Small intestine (tissue), 7 donors: Measurements from ENCODE around the gene SLC5A2. TPM values are rescaled to one million over a fixed set of nuclear protein-coding genes. Genes with fewer than 3 reads are reported as not detected.
"Not testable (repeated sequence)": the region's sequence is repeated elsewhere in the genome, so short reads cannot be mapped to it uniquely, and the experiment has no call there.

Source experiments
- DNase-seq, 2 donors: peaks; one replicate each; pipeline versions ENCODE4 v3.0.0 to v3.0.0-alpha.2; 2013
- FAIRE-seq: peaks from 2 replicates; lab custom pipeline; 2012; peaks lifted over from hg19 to GRCh38; lab: Jason Lieb, UNC
- H3K27ac ChIP-seq, 3 donors: one replicate each; pipeline ENCODE4 v1.5.1; 2013; ENCODE audit warnings: low read length in 2 of 3, mild to moderate bottlenecking in 2 of 3, control low read depth in 1 of 3, inconsistent platforms in 1 of 3, low read depth in 1 of 3, moderate library complexity in 1 of 3
- H3K27me3 ChIP-seq, 3 donors: one replicate each; pipeline ENCODE4 v1.6.1; 2013; ENCODE audit warnings: low read length in 3 of 3, inconsistent platforms in 1 of 3; ENCODE audit not compliant: control insufficient read depth in 3 of 3, insufficient read depth in 3 of 3
- H3K36me3 ChIP-seq, 3 donors: one replicate each; pipeline ENCODE4 v1.6.1; 2013; ENCODE audit warnings: low read length in 3 of 3, inconsistent platforms in 1 of 3, low read depth in 1 of 3, mild to moderate bottlenecking in 1 of 3, moderate library complexity in 1 of 3; ENCODE audit not compliant: control insufficient read depth in 3 of 3, insufficient read depth in 2 of 3
- H3K4me1 ChIP-seq, 3 donors: one replicate each; pipeline ENCODE4 v1.6.1; 2013; ENCODE audit warnings: low read length in 2 of 3, inconsistent platforms in 1 of 3, low read depth in 1 of 3, mild to moderate bottlenecking in 1 of 3, moderate library complexity in 1 of 3; ENCODE audit not compliant: control insufficient read depth in 3 of 3, insufficient read depth in 2 of 3
- H3K4me3 ChIP-seq, 3 donors: one replicate each; pipeline ENCODE4 v1.5.1; 2013; ENCODE audit warnings: low read length in 3 of 3, control low read depth in 1 of 3, inconsistent platforms in 1 of 3, low read depth in 1 of 3, mild to moderate bottlenecking in 1 of 3, moderate library complexity in 1 of 3
- H3K9me3 ChIP-seq, 2 donors: one replicate each; pipeline ENCODE4 v1.6.1; 2013; ENCODE audit warnings: low read depth in 1 of 2, low read length in 1 of 2; ENCODE audit not compliant: control insufficient read depth in 2 of 2, insufficient read depth in 1 of 2
- WGBS, 3 donors: extraction: QIAGEN DNeasy Blood & Tissue Kit; methylation state at CpG; one replicate each; pipeline ENCODE4 v1.1.7; 2013; 5-methylcytosine and 5-hydroxymethylcytosine counted together
- polyA plus RNA-seq, 4 donors: library from polyadenylated mRNA; stranded (reverse) in 3 of 4; unstranded in 1 of 4; fragments of 200-250 nt in 3 of 4; fragments of 120-200 nt in 1 of 4; gene quantifications; one replicate each; pipeline versions ENCODE4 v1.2.1 to v1.2.3, GENCODE V29; 2013
- donor health status: healthy with polysubstance abuse.
- donor health status: control.
- donor health status: control.
- donor health status: Bipolar disorder and iron deficiency.
- donor health status: healthy.

SLC5A2 gene
- polyA plus RNA-seq, 4 donors: 0.81 to 10.4 (median 1.6) TPM

- H3K27ac ChIP-seq: peak overlapping the region; percentile 93 to 98 (median 95)
- H3K27me3 ChIP-seq: no peaks in the 10 kb centered on the region
- H3K4me3 ChIP-seq: peak overlapping the region in 2 of 3 donors; percentile 51 to 60
- FAIRE-seq (no peak), DNase-seq (peak; percentile 89 to 92)
- 3 to 33% (median 12%) methylated on average over 50 to 68 of the region's 68 CpGs for whole genome bisulfite sequencing, 3 donors
- H3K36me3 ChIP-seq: peaks cover 0 to 12% (median 0%) of the 10 kb centered on the region in 3 donors
- H3K9me3 ChIP-seq: peaks cover 0 to 5% of the 10 kb centered on the region in 2 donors
- H3K4me1 ChIP-seq: peaks cover 0 to 37% (median 14%) of the 10 kb centered on the region in 3 donors
Observed at GRCh38 chr16:31476303-31477219, 6.4 kb upstream of the SLC5A2 start.

GRCh38 chr16:31477220-31478216 lies 5.4 kb upstream of the SLC5A2 start:
- FAIRE-seq (no peak), DNase-seq (peak; percentile 87 to 92)
- Histone ChIP-seq H3K27me3 (no peaks in the 10 kb centered on the region), H3K27ac (peak overlapping the region; percentile 93 to 98 (median 95)), H3K4me3 (peak overlapping the region in 2 of 3 donors; percentile 51 to 60), H3K36me3 (peaks cover 0 to 12% (median 0%) of the 10 kb centered on the region in 3 donors), H3K4me1 (peaks cover 0 to 36% (median 12%) of the 10 kb centered on the region in 3 donors), H3K9me3 (peaks cover 0 to 5% of the 10 kb centered on the region in 2 donors)
- 10 to 40% (median 18%) methylated on average over 57 to 67 of the region's 67 CpGs for WGBS, 3 donors

- 77 to 95% (median 80%) methylated on average over 3 of the region's 3 CpGs for WGBS, 3 donors
- no peak for FAIRE-seq
- no peaks in the 10 kb centered on the region for H3K9me3 ChIP-seq
- DNase-seq: no peak
- H3K4me1 ChIP-seq: peaks cover 0 to 35% (median 12%) of the 10 kb centered on the region in 3 donors
- no peak overlapping the region for H3K4me3 ChIP-seq
- no peak overlapping the region for H3K27ac ChIP-seq
- peaks cover 0 to 10% (median 0%) of the 10 kb centered on the region in 3 donors for H3K36me3 ChIP-seq
- no peaks in the 10 kb centered on the region for H3K27me3 ChIP-seq
Observed at GRCh38 chr16:31478956-31479355, 4.0 kb upstream of the SLC5A2 start.

DNA sequence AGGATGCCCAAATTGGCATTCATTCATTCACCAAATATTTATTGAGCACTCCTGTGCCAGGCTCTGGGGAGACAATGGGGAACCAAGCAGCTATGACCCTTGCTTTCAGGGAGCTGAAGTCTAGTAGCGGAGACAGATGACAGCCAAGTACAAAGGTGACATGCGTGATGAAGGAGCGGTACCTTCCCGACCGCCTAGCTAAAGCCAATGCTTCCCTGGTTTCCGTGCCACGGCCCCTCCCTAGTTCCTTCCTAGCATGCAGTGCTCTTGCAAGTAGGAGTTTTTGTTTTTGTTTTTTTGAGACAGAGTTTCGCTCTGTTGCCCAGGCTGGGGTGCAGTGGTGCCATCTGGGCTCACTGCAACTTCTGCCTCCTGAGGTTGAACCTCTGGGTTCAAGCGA lies 3.2 kb upstream of the SLC5A2 start:
- WGBS, 3 donors: 34 to 72% (median 46%) methylated on average over 9 of the region's 9 CpGs
- DNase-seq: peak; percentile 76 to 81
- H3K36me3 ChIP-seq: peaks cover 0 to 10% (median 0%) of the 10 kb centered on the region in 3 donors
- H3K27me3 ChIP-seq: no peaks in the 10 kb centered on the region
- FAIRE-seq: no peak
- H3K4me1 ChIP-seq: peaks cover 0 to 40% (median 12%) of the 10 kb centered on the region in 3 donors
- H3K27ac ChIP-seq: peak overlapping the region in 2 of 3 donors; percentile 19 to 54
- no peak overlapping the region for H3K4me3 ChIP-seq
- no peaks in the 10 kb centered on the region for H3K9me3 ChIP-seq

DNA sequence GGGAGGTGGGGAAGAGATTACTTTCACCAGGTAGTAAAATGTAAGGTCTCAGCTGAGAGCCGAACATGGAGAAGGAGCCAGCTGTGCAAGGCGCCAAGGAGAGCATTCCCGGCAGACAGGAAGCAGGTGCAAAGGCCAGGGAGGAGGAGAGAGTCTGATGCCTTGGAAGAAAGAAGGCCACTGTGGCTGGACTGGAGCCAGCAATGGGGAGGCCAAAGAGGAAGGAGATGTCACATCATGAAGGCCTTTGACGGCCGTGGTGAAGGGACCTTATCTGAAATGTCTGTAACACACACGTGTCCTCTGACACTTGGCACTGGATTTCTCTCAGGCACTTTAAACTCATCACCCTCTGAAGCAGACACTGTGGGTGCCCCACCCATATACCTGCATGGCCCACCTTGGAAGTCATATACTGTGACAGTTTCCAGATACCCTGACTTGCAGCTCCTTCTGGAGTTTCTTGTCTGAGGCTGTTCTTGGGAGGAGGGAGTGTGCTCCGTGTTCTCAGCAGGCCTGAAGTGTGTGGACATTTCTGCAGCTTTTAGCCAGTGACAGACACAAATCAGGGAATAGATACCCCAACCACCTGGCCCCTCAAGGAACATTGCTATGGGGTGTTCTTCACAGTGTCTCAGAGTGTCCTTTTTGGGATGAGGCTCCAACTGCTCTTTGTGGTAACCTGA lies 1.9 kb upstream of the SLC5A2 start:
- no peak overlapping the region for H3K4me3 ChIP-seq
- H3K27me3 ChIP-seq: no peaks in the 10 kb centered on the region
- peaks cover 0 to 45% (median 10%) of the 10 kb centered on the region in 3 donors for H3K4me1 ChIP-seq
- peaks cover 0 to 16% (median 0%) of the 10 kb centered on the region in 3 donors for H3K36me3 ChIP-seq
- FAIRE-seq (no peak), DNase-seq (peak; percentile 70 to 82)
- 17 to 24% (median 19%) methylated on average over 7 of the region's 7 CpGs for WGBS, 3 donors
- peak overlapping the region; percentile 55 to 73 (median 62) for H3K27ac ChIP-seq
- H3K9me3 ChIP-seq: no peaks in the 10 kb centered on the region

DNA sequence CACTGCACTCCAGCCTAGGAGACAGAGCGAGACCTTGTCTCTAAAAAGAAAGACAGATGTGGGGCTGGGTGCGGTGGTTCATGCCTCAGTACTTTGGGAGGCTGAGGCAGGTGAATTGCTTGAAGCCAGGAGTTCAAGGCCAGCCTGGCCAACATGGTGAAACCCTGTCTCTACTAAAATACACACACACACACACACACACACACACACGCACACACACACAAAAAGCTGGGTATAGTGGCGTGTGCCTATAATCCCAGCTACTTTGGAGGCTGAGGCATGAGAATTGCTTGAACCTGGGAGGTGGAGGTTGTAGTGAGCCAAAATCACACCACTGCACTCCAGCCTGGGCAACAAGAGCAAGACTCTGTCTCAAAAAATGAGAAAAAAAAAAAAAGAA lies 1.1 kb downstream of the SLC5A2 start:
- DNase-seq, H3K4me3 ChIP-seq, FAIRE-seq, H3K27me3 ChIP-seq, H3K9me3 ChIP-seq: not testable (repeated sequence)
- Histone ChIP-seq H3K4me1 (peaks cover 0 to 36% (median 9%) of the 10 kb centered on the region in 3 donors), H3K36me3 (peaks cover 0 to 14% (median 0%) of the 10 kb centered on the region in 3 donors), H3K27ac (peak overlapping the region in 1 of 3 donors; percentile 77)
- WGBS, 3 donors: 92 to 94% (median 93%) methylated on average over 4 of the region's 4 CpGs

DNA sequence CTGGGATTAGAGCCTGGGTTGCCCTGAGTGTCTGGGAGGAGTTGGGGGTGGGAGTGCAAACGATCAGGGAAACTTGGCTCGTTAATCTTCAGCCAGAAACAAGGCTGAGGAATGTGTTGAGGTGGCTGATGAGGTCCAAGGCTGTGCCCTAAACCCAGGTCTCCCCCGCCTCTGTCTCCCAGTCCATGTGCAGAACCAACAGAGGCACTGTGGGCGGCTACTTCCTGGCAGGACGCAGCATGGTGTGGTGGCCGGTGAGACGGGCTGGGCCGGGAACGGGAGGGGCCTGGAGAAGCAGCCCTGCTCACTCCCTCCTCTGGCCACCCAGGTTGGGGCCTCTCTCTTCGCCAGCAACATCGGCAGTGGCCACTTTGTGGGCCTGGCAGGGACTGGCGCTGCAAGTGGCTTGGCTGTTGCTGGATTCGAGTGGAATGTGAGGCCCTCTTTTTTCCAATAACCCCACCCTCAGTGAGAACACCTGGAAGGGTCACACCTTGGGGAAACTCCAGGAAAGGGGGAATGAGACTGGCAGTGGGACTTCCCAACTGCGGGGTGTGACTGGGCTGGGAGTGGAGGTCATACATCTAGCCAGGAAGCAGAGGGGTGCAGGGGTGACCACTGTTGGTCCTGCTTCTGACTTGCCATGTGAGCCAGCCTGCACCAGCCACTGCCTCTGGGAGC lies 1.7 kb downstream of the SLC5A2 start:
- DNase-seq: peak; percentile 55 to 90
- H3K36me3 ChIP-seq: peaks cover 0 to 15% (median 0%) of the 10 kb centered on the region in 3 donors
- H3K27ac ChIP-seq: peak overlapping the region in 1 of 3 donors; percentile 77
- FAIRE-seq: no peak
- peak overlapping the region in 1 of 3 donors; percentile 17 for H3K4me3 ChIP-seq
- peaks cover 0 to 30% (median 4%) of the 10 kb centered on the region in 3 donors for H3K4me1 ChIP-seq
- H3K27me3 ChIP-seq: no peaks in the 10 kb centered on the region
- H3K9me3 ChIP-seq: no peaks in the 10 kb centered on the region
- 16 to 46% (median 25%) methylated on average over 14 of the region's 14 CpGs for WGBS, 3 donors
